ENCODE data around the gene DNAJC18.
"Not testable (repeated sequence)": the region's sequence is repeated elsewhere in the genome, so short reads cannot be mapped to it uniquely, and the experiment has no call there.

DNAJC18 gene

DNA sequence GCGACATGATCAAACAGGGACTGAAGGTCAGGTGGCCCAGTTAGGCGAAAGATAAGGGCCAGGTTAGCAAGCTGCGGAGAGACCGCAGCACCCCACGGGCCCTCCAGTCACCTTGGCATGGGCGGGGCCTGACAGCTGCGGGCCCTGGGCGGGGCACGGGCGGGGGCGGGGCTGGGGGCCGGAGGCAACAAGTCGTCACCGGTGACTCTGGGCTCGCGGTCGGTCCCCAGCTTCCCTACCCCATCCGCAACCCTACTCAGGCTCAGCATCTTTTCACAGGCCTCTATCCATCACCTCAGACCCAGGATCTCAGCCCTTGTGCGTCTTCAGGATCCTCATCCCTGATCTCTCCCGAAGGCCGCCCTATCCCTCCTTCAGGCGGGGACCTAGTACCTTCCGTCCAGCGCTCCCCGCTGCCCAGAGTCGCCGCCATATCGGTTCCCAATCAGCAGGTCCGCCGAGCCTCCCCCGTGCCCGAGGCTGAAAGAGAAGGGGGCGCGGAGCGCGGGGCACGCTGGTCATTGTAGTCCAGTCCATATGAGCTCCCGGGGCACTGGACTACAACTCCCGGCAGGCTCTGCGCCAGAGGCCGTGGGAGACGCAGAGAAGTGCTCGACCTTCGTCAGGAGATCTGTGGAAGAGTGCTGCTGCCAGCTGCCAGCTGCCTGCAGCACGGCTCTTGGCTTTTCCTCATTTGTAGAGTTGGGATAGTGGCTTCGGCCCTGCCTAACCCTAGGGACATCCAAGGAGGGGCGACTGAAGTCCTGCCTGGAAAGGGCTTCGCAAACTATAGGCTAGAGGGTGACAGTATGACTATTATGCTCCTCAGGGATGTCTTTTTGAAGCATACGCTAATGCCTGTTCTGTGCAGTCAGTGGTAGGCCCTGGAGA is at the start of gene DNAJC18:
Gene DNAJC18, minus strand, starts transcription at position 513 of the 891 bp plus-strand sequence. Its CDS starts 80 bp downstream, at position 433.
- peak; percentile 83 for DNase-seq (ENCODE audit: low read depth)

DNA sequence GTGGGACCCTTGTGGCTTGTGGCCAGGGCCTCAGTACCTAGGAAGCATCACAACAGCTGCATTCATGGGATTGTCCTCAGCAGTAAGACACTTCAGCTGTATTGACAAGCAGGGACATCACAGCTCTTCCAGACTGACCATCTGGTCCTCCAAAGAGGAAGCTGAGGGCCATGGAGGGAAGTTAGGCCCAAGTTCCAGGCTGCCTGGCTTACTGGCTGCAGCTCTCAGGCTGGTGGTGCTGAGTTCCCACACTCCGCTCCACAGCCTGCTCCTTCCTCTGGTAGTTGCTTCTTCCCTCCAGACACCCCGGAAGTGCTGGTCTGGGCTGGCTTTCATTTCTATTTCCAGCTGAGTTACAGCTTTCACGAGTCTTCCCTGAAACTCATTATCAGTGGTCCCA is 48.9 kb upstream of the DNAJC18 start:
- DNase-seq (ENCODE audit: low read depth): no peak

DNA sequence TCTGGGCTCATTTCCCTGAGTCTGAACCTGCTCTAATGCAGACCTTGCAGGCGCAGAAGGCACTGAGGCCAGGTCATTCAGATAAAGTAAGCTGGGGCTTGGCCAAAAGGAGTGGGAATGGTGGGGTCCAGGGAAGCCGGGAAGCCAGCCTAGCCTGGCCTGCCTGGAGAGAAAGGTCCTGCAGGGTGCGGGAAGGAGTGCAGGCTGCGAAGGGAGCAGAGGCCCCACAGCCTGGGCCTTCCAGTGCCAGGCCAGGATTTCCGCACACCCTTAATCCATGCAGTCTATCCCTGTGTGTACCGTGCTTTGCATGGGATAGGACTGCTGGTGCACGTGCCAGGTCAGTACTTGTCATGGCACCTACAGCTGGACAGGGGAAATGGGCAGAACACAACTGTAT is 46.9 kb upstream of the DNAJC18 start:
- DNase-seq (ENCODE audit: low read depth): no peak

DNA sequence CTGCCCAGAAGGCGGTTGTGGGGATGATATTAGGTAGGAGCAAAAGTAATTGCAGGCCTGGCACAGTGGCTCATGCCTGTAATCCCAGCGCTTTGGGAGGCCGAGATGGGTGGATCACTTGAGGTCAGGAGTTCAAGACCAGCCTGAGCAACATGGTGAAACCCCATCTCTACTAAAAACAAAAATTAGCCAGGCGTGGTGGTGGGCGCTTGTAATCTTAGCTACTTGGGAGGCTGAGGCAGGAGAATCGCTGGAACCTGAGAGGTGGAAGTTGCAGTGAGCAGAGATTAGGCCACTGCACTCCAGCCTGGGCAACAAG is 43.5 kb upstream of the DNAJC18 start:
- not testable (repeated sequence) for DNase-seq (ENCODE audit: low read depth)

DNA sequence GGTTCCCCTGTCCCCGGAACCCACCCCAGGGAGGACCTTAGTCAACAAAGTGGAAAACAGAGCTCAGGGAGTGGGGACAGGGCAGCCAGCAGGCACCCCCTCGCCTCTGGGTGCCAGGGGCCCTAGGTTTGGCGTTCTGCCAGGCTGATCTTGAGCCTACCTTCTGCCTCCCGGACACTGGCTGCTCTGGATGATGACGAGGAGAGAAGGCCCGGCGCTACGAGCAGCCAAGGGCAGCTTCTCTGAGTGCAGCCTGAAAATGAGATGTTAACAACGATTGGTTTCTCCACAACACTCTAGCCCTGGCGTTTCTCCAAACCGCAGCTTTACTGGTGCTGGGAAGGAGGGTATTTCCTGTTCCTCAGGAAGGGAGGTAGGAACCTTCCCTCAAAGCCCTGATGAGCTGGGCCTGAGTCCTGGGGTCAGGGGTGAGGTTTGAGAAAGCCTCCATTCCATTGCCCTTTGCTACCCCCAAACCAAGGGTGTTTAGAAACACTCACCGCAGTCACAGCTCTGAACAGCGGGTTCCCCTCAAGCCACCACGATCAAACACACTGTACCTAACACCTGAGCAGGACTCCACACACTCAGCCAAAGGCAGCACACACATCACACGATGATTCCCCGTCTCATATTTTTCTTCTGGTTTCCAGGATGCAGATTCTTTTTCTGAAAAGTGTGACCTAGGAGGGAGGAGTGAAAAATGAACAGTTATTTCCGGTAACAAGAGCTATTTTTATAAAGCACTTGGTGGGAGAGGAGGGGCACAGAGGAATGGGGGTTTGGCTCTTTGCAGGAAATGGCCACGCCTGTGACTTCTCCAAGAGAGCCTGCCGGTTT is 42.9 kb upstream of the DNAJC18 start, which contains the start of gene STING1:
Gene STING1, minus strand, starts transcription at position 709 of the 840 bp plus-strand sequence. CDS start 1,054 bp downstream, outside the sequence.
- DNase-seq (ENCODE audit: low read depth): peak; percentile 46

DNA sequence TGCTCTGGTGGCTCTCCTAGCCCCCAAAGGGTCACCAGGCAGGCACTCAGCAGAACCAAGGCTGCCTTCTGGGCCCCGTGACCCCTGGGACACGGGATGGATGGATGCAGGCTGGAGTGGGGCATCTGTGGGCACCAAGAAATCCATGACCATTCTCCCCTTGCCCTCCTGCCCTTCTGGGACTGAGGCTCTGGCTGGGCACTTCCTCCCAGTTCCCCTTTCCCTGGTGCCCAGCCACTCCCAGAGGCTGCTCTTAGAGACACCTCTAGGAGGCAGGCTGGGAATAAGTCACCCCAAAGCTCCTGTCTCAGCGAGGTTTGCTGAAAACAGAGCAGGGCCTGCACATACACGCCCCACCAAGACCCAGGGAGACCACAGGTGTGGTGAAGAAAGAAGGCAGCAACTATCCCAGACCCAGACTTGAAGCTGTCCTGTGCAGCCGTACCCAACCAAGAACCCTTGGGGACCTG is 42.3 kb upstream of the DNAJC18 start:
- DNase-seq (ENCODE audit: low read depth): no peak

DNA sequence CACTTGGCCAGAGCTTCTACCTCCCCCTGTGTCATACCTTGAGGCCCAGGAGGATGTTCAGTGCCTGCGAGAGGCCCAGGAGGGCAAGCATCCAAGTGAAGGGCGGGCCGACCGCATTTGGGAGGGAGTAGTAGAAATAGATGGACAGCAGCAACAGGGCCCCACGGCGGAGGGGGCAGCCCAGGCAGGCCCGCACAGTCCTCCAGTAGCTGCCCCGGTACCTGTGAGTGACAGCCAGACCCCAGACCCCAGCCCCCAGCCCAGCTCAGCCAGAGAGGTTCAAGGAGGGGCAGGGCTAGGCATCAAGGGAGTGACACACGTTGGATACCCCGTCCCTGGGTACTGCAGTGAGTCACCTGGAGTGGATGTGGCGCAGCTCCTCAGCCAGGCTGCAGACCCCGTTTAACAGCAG is 41.8 kb upstream of the DNAJC18 start:
- DNase-seq (ENCODE audit: low read depth): no peak

DNA sequence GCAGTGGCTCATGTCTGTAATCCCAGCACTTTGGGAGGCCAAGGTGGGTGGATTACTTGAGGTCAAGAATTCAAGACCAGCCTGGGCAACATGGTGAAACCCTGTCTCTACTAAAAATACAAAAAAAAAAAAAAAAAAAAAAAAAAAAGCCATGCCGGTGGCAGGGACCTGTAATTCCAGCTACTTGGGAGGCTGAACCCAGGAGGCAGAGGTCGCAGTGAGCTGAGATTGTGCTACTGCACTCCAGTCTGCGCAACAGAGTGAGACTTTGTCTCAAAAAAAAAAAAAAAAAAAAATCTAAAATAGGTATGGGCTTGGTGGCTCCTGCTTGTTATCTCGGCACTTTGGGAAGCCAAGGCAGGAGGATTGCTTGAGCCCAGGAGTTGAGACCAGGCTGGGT is 40.4 kb upstream of the DNAJC18 start:
- not testable (repeated sequence) for DNase-seq (ENCODE audit: low read depth)

DNA sequence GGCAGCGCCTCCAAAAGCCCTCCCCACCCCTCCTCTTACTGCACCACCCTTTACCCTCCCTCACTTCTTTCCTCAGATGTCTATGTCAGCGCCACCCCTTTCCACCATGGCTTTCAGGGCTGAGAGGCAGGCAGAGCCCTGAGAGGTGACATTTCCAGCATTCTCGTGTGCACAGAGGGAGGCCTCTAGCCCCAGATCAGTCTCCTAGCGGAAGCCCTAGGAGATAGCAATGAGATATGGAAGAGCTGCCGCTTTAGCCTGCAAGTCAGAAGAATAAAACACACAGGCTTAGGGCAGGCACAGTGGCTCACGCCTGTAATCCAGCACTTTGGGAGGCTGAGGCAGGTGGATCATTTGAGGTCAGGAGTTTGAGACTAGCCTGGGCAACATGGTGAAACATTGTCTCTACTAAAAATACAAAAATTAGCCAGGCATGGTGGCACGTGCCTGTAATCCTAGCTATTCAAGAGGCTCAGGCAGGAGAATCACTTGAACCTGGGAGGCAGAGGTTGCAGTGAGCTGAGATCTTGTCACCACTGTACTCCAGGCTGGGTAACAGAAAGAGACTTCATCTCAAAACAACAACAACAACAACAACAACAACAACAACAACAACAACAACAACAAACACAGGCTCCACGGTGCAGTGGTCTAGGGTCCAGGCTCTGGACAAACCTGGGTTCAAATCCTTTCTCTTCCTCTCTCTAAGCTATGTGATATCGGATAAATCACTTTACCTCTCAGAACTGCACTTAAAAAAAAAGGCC is 39.5 kb upstream of the DNAJC18 start:
- DNase-seq (ENCODE audit: low read depth): not testable (repeated sequence)

DNA sequence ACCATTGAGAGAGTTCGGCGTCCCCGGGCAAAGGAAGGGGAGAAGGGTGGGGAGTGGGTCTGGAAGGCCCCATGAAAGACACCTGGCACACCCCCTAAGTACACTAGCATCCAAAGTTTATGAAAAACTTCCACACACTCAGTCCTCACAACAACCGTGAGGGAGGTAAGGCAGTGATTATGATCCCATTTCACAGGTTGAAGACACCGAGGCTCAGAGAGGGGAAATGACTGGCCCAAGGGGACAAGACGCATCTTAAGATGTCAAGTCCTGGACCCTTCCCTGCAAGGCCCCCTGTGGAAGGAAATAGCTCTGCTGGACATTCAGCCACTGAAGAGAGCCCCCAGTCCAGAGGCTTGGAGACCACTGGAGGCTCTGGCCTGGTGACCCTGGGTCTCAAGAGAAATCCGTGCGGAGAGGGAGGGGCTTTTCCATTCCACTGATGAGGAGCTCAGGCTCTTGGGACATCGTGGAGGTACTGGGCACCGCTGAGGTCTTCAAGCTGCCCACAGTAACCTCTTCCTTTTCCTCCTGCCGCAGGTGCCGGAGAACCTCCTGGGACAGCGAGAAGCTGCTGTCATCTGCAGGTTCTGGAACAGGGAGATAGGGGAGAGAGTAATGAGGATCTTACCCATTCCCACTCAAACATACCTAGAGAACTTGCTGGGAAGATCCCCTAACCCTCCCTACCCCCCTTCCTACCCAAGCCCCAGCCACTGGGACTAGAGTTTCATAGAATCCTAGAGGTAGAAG is 36.7 kb upstream of the DNAJC18 start:
- DNase-seq (ENCODE audit: low read depth): no peak

DNA sequence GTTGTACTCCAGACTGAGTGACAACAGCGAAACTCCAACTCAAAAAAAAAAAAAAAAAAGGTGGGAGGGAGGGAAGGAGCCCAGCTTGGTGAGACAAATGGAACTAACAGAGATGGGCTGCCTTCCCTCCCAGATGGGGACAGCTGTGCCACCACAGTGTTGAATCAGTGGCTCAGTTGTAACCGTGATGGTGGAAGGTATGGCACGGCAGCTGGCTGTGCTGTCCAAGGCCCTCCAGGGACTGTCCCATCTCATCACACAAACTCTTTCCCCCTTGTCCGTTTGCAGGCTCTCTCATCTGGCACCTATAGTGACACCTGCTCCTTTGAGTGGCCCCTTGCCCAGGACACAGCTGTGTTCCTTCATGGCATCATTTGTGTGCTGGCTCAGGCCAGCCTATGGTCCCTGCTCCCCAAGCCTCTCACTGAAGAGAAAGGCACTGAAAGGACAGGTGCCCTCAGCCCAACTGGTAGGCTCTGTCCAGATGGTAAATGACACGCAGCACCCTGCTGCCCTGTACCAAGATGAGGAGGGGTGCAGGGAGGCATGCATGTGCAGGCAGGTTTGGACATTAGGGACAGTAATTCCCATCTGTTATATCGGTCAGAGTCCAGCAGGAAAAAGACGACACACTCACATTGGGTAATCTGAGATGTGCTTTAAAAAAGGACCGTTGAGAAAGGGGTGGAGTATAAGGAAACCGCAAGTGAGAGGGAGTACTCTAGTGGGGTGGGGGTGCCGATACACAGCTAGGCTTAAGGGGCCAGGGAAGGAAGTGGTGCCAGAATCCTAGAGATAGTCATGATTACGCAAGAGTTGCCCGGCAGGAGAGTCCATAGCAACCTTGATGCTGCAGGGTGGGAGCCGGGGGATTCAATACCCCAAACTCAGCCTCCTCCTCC is 35.8 kb upstream of the DNAJC18 start:
- DNase-seq (ENCODE audit: low read depth): no peak

DNA sequence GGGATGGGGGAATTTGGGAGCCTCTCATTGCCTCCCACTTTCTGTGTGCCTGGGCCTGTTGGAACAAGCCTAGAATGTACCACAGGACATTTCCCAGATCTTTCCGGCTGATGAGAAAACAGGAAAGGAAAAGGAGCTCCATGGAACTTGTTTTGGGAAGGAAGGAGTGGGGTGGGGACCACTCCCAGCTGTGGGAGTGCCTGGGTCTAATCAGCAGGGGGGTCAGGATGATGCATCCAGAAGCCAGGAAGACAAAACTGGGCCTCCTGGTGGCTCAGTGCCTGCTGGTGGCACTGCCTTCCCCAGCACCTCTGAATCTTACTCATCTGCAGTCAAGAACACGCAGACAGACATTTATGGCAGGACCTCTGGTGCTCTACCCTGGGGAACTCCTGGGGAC is 34.2 kb upstream of the DNAJC18 start:
- DNase-seq (ENCODE audit: low read depth): no peak

DNA sequence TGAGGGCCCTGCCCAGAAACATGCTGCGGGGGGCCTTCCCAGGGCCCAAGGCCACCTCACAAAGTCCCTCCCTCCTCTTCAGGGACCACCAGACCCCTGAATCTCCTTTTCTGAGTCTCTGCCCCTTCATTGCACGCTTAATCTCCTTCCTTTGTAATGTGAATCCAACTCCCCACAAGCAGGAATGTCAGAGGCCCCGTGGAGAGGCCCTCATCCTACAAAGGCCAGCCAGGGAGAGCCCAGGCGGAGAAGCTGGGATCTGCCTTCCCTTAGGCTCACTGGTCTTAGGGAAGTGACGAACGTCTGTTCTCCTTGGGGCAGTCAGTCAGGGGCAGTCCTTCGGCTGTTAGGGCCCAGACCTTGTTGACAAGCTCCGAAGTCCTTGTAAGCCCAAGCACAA is 33.8 kb upstream of the DNAJC18 start:
- DNase-seq (ENCODE audit: low read depth): no peak

DNA sequence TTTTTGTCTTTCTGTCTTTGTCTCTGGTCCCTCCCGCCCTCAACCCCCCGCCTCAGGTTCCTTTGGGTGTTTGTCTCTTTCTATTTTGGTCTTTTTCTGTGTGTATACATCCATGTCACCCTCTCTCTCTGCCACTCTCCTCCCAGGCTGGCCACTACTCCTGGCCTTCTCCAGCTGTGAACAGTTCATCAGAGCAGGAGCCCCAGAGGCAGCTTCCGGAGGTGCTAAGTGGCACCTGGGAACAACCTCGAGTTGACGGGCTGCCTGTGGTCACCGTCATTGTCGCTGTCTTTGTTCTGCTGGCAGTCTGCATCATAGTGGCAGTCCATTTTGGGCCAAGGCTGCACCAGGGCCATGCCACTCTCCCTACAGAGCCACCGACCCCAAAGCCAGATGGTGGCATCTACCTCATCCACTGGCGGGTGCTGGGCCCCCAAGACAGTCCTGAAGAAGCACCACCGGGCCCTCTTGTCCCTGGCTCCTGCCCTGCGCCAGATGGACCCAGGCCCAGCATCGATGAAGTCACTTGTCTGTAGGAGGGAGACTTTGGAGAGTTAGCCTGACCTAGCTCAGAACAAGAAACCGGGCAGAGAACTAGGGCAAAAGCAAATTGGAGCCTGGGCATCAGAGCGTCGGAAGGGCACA is 33.2 kb upstream of the DNAJC18 start:
- no peak for DNase-seq (ENCODE audit: low read depth)

DNA sequence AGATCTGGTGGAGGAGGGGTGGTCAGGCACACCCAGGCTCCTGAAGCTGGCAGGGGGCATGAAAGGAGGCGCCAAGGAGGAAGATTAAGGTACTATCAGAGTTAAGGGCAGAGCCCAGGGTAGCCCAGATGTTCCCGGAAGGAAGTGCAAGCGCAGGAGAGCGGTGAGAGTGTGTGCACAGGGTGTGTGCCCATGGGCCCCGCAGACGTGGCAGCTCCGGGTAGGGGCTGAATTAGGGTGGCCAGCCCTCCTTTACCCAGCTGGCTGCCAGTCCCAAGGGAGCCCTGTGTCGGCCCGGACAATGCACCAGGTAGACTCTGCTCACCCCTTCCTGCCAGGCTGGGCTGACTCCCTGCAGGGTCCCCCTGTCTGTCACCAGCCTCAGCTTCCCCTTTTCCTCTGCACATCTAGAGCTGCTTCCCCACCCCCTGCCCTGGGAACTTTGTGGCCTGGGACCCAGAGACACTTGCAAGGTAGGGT is 31.5 kb upstream of the DNAJC18 start, which contains the start of gene SMIM33:
Gene SMIM33, plus strand, starts transcription at position 184 of the 480 bp plus-strand sequence. Its CDS starts 118 bp downstream, at position 302.
- no peak for DNase-seq (ENCODE audit: low read depth)

DNA sequence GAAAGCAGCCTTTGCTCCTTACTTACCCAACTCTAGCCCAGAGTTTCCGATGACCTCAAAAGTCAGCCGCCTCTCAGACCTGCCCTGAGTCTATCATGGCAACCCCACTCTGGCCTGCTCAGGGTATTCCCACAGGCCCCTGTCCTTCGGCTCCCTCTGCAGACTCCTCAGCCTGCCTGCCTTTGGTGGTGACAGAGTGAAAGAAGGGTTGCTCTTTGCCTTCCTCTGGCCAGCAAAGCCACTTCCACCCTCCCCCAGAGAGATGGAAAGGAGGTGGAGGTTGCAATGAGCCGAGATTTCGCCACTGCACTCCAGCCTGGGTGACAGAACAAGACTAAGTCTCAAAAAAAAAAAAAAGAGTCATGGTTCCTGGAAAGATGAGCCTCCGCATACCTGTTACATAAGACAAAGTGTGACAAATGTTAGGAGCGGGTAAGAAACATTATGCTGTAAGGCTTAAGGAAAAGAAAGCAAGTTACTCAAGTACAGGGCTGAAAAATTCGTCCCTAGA is 29.2 kb upstream of the DNAJC18 start:
- DNase-seq (ENCODE audit: low read depth): no peak

DNA sequence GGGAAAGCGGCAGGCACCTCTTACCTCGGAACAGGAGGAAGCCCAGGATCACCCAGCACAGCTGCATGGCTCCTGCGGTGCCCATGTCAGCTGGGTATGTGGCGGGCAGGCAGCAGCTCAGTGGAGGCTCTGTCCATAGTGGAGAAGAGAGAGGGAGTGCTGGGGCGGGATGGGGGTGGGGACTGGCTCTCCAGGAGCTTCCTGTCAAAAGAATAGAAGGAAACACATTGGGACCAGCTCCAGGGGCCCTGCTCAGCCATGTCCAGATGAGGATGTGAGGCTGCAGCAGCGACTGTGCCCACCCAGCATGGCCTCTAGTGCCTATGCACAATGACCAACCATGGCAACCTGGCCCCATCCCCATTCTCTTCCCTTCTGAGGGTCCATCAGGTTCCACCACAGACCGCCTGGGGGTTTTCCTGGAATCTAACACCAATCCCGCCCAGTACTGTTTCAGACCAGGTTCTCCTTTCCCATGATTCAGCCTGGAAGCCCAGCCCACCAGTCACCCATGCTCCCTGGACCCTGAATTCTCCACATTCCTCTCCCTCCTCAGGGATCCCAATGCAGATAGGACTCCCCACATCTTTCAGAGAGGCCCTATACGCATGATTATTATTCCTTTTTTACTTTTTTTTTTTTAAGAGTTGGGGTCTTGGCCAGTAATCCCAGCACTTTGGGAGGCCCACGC is 23.4 kb upstream of the DNAJC18 start, which contains the start of gene ECSCR:
Gene ECSCR, minus strand, starts transcription at position 158 of the 691 bp plus-strand sequence. Its CDS starts 73 bp downstream, at position 85.
- DNase-seq (ENCODE audit: low read depth): no peak

DNA sequence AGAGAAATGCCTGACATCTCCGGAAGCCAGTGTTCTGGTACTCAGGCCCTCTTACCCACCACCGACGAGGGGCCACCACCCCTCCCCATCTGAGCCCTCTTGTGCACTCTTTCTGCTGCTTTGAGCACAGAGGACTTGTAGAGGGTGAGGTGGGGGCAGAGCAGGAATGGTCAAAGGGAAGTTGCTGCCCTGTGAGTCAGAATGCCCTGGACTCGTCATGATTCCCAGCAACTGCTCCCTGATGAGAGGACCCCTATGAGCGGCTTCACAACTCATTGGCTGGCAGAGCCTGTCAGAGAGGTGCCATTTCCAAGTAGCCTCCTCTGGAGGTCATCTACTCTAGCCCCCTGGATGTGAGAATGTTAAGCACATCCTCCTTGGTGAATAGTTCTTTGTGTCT is 22.4 kb upstream of the DNAJC18 start:
- DNase-seq (ENCODE audit: low read depth): no peak

Measured in activated T-cell treated with anti-CD3 and anti-CD28 coated beads for 1 hour (primary cell).